PC-9 (cell line): ENCODE data around the gene HIC1. TPM values are rescaled to one million over a fixed set of nuclear protein-coding genes. Genes with fewer than 3 reads are reported as not detected.
A peak's percentile ranks its signal among the peaks of the same experiment; 100 is the strongest.

ENCODE experiments used
- BruUV-seq: library from RNA; stranded (reverse); fragments of 400-500 nt; replicated peaks from 2 replicates; lab custom pipeline; 2021; lab: Mats Ljungman, UMichigan
- CTCF ChIA-PET: fragments of 300-600 bp; sonication (Branson Sonifier 250); formaldehyde crosslinking; loops from one replicate; lab custom pipeline; 2022; ENCODE audit warnings: antibody characterized with exemption; lab: Charles Lee
- POLR2A ChIA-PET: fragments of 300-600 bp; sonication (Branson Sonifier 250); formaldehyde crosslinking; loops from one replicate; lab custom pipeline; 2022; ENCODE audit warnings: antibody characterized with exemption; ENCODE audit not compliant: unreplicated experiment; lab: Charles Lee
- DNase-seq, 2 experiments: peaks; one replicate each; pipeline versions ENCODE4 v3.0.0 to v3.0.0-alpha.2; 2015 to 2022; ENCODE audit warnings: mixed read lengths in 1 of 2
- H2AFZ ChIP-seq: fragments of 200-600 bp; sonication (generic); 2 replicates; pipeline ENCODE4 v1.8.1; 2017; ENCODE audit warnings: antibody characterized with exemption
- H3F3A ChIP-seq: fragments of 200-600 bp; sonication (generic); 2 replicates; pipeline ENCODE4 v1.8.1; 2017; ENCODE audit warnings: antibody characterized with exemption, mild to moderate bottlenecking, low read depth; ENCODE audit not compliant: insufficient read depth
- H3K27ac ChIP-seq: fragments of 200-600 bp; sonication (generic); 2 replicates; pipeline ENCODE4 v1.6.1; 2016; ENCODE audit warnings: mixed run types
- H3K27me3 ChIP-seq: fragments of 200-600 bp; sonication (generic); 2 replicates; pipeline ENCODE4 v1.6.1; 2016; ENCODE audit warnings: low read depth, mixed run types; ENCODE audit not compliant: insufficient read depth
- H3K36me3 ChIP-seq: fragments of 200-600 bp; sonication (generic); 2 replicates; pipeline ENCODE4 v1.6.1; 2016; ENCODE audit warnings: low read depth, mixed run types
- H3K4me1 ChIP-seq: fragments of 200-600 bp; sonication (generic); replicated peaks from 2 replicates; pipeline ENCODE4 v1.6.1; 2016; ENCODE audit warnings: mixed run types; ENCODE audit not compliant: insufficient read depth
- H3K4me2 ChIP-seq: fragments of 200-600 bp; sonication (generic); 2 replicates; pipeline ENCODE4 v1.6.1; 2017; ENCODE audit warnings: mixed run types
- H3K4me3 ChIP-seq: fragments of 200-600 bp; sonication (generic); 2 replicates; pipeline ENCODE4 v1.6.1; 2016; ENCODE audit warnings: mixed run types
- H3K79me2 ChIP-seq: fragments of 200-600 bp; sonication (generic); 2 replicates; pipeline ENCODE4 v1.6.1; 2017; ENCODE audit warnings: low read depth, mixed run types
- H3K9me2 ChIP-seq: fragments of 200-600 bp; sonication (generic); 2 replicates; pipeline ENCODE4 v1.8.1; 2017; ENCODE audit warnings: mild to moderate bottlenecking; ENCODE audit not compliant: insufficient read depth
- H3K9me3 ChIP-seq: fragments of 200-600 bp; sonication (generic); 2 replicates; pipeline ENCODE4 v1.8.1; 2016; ENCODE audit warnings: low read depth; ENCODE audit not compliant: insufficient read depth
- H4K20me1 ChIP-seq: fragments of 200-600 bp; sonication (generic); 2 replicates; pipeline ENCODE4 v1.8.1; 2017; ENCODE audit not compliant: insufficient read depth
- CTCF ChIP-seq: fragments of 200-600 bp; sonication (generic); conservative IDR thresholded peaks from 2 replicates; pipeline ENCODE4 v1.6.1; 2017; ENCODE audit warnings: mixed run types, antibody characterized with exemption, mild to moderate bottlenecking, moderate library complexity
- EZH2 ChIP-seq: fragments of 200-600 bp; sonication (generic); IDR thresholded peaks from 2 replicates; pipeline ENCODE4 v1.8.0; 2017; ENCODE audit warnings: antibody characterized with exemption, low read depth
- intact Hi-C: fragments of 100-400 bp; cut with micrococcal nuclease; formaldehyde crosslinking; loops from one replicate; pipeline ENCODE4 v1.10.0; 2022; ENCODE audit not compliant: unreplicated experiment
- total RNA-seq: library from RNA; stranded (reverse); gene quantifications from 2 replicates; pipeline ENCODE4 v1.2.3, GENCODE V29; 2021

HIC1 gene
- total RNA-seq, 1 experiment from 2014 or later = 0.63 TPM

GRCh38 chr17:2055292-2056205 is 646 bp downstream of the HIC1 start:
- no peaks in the 10 kb centered on the region for H3K9me3 ChIP-seq
- H3K4me2 ChIP-seq = peak overlapping the region; percentile 93
- H3K79me2 ChIP-seq = no peaks in the 10 kb centered on the region
- ChIA-PET POLR2A (interaction anchor here (0.7 kb wide), 1 partner anchor 67 kb away, joined by 3 read pairs; no protein-coding TSS in a partner anchor), CTCF (interaction anchor here (0.6 to 3.1 kb wide), 5 partner anchors 133 to 228 kb away, joined by 3 to 14 read pairs (median 7); no protein-coding TSS in a partner anchor)
- no TSS peak for BruUV-seq
- H3K27me3 ChIP-seq = peaks cover 12% of the 10 kb centered on the region
- DNase-seq = no peak
- H3K9me2 ChIP-seq = no peaks in the 10 kb centered on the region
- no peaks in the 10 kb centered on the region for H4K20me1 ChIP-seq
- H3K27ac ChIP-seq = no peak overlapping the region
- intact Hi-C loops = no loop called here
- TF ChIP-seq CTCF = no peak
- no peak for TF ChIP-seq EZH2
- peaks cover 17% of the 10 kb centered on the region for H3F3A ChIP-seq
- no peaks in the 10 kb centered on the region for H3K36me3 ChIP-seq
- peak overlapping the region; percentile 66; the same call in 1 of the 2 replicates for H3K4me3 ChIP-seq
- peak overlapping the region; percentile 59 for H2AFZ ChIP-seq
- H3K4me1 ChIP-seq = peaks cover 7% of the 10 kb centered on the region; the same call in 1 of the 2 replicates

- intact Hi-C loops = no loop called here
- BruUV-seq = no TSS peak
- H2AFZ ChIP-seq = no peak overlapping the region
- H3K9me2 ChIP-seq = no peaks in the 10 kb centered on the region
- H3K27me3 ChIP-seq = peaks cover 6% of the 10 kb centered on the region
- H3K79me2 ChIP-seq = no peaks in the 10 kb centered on the region
- no peak overlapping the region for H3K4me3 ChIP-seq
- POLR2A ChIA-PET = no interaction called here
- peaks cover 7% of the 10 kb centered on the region; the same call in 1 of the 2 replicates for H3K4me1 ChIP-seq
- H3K36me3 ChIP-seq = no peaks in the 10 kb centered on the region
- TF ChIP-seq EZH2 (no peak), CTCF (no peak)
- peaks cover 15% of the 10 kb centered on the region for H3F3A ChIP-seq
- no peak overlapping the region for H3K27ac ChIP-seq
- no peak overlapping the region for H3K4me2 ChIP-seq
- DNase-seq = no peak
- H3K9me3 ChIP-seq = no peaks in the 10 kb centered on the region
- H4K20me1 ChIP-seq = no peaks in the 10 kb centered on the region; the same call in 1 of the 2 replicates
- CTCF ChIA-PET = interaction anchor here (3.1 kb wide), 1 partner anchor 188 kb away, joined by 14 read pairs; no protein-coding TSS in a partner anchor
Observed at GRCh38 chr17:2056206-2057174, 1.6 kb downstream of the HIC1 start.
